HEK293 (cell line): Measurements from ENCODE around the gene STK24.
A peak's percentile ranks its signal among the peaks of the same experiment; 100 is the strongest.

Experiments used
- CTCF ChIA-PET: fragments of 350-600 bp; formaldehyde crosslinking; extraction: SDS; loops from one replicate; lab custom pipeline; 2021; ENCODE audit warnings: antibody characterized with exemption; lab: Yijun Ruan, JAX
- POLR2A ChIA-PET: fragments of 300-600 bp; formaldehyde crosslinking; extraction: SDS; loops from one replicate; lab custom pipeline; 2020; ENCODE audit warnings: antibody characterized with exemption, inconsistent platforms; lab: Yijun Ruan, JAX
- H3K27ac ChIP-seq: fragments of 200-500 bp; sonication (Bioruptor generic); 2 replicates; pipeline ENCODE4 v1.5.1; 2014; ENCODE audit warnings: low read depth, low read length, control low read depth, inconsistent platforms; ENCODE audit errors: extremely low read depth
- H3K36me3 ChIP-seq, 2 experiments: fragments of 200-500 bp in 1 of 2; sonication (Bioruptor generic) in 1 of 2; 1 replicate in 1 of 2; 2 replicates in 1 of 2; pipeline ENCODE4 v1.5.1; 2014 to 2017; ENCODE audit warnings: inconsistent platforms in 2 of 2, low read length in 2 of 2; ENCODE audit not compliant: control insufficient read depth in 2 of 2, insufficient read depth in 1 of 2
- H3K4me1 ChIP-seq: fragments of 200-500 bp; sonication (Bioruptor generic); 2 replicates; pipeline ENCODE4 v1.5.1; 2014; ENCODE audit warnings: mild to moderate bottlenecking, low read length, inconsistent platforms; ENCODE audit not compliant: control insufficient read depth, insufficient read depth
- H3K4me3 ChIP-seq: 2 replicates; pipeline ENCODE4 v1.5.1; 2011; ENCODE audit warnings: low read depth, mild to moderate bottlenecking, control low read depth, low read length, moderate library complexity
- H3K9me3 ChIP-seq: fragments of 200-500 bp; sonication (Bioruptor generic); 2 replicates; pipeline ENCODE4 v1.5.1; 2014; ENCODE audit warnings: low read depth, low read length, inconsistent platforms; ENCODE audit not compliant: control insufficient read depth, insufficient read depth
- OVOL3 ChIP-seq: fragments of 450-650 bp; formaldehyde crosslinking; IDR thresholded peaks from 2 replicates; pipeline ENCODE4 v1.5.1; 2016; ENCODE audit warnings: missing biosample characterization, missing genetic modification characterization
- PRDM1 ChIP-seq: fragments of 450-650 bp; formaldehyde crosslinking; IDR thresholded peaks from 2 replicates; pipeline ENCODE4; 2016; ENCODE audit warnings: missing biosample characterization, missing genetic modification characterization
- ZNF132 ChIP-seq: fragments of 450-650 bp; formaldehyde crosslinking; IDR thresholded peaks from 2 replicates; pipeline ENCODE4 v1.5.1; 2017; ENCODE audit warnings: missing biosample characterization, missing genetic modification characterization, borderline replicate concordance
- ZNF155 ChIP-seq: fragments of 450-650 bp; formaldehyde crosslinking; IDR thresholded peaks from 2 replicates; pipeline ENCODE4 v1.5.1; 2016; ENCODE audit warnings: missing biosample characterization, missing genetic modification characterization
- ZNF292 ChIP-seq: fragments of 450-650 bp; formaldehyde crosslinking; IDR thresholded peaks from 2 replicates; pipeline ENCODE4 v1.5.1; 2016; ENCODE audit warnings: low read depth, missing biosample characterization, missing genetic modification characterization, borderline replicate concordance
- ZNF341 ChIP-seq: fragments of 450-650 bp; formaldehyde crosslinking; IDR thresholded peaks from 2 replicates; pipeline ENCODE4; 2016; ENCODE audit warnings: low read depth, missing biosample characterization, missing genetic modification characterization
- ZNF366 ChIP-seq: fragments of 450-650 bp; formaldehyde crosslinking; conservative IDR thresholded peaks from 2 replicates; pipeline ENCODE4 v1.5.1; 2016; ENCODE audit warnings: missing biosample characterization, missing genetic modification characterization
- ZNF548 ChIP-seq: fragments of 450-650 bp; formaldehyde crosslinking; IDR thresholded peaks from 2 replicates; pipeline ENCODE4 v1.5.1; 2016; ENCODE audit warnings: missing biosample characterization, missing genetic modification characterization
- ZNF600 ChIP-seq: fragments of 450-650 bp; formaldehyde crosslinking; IDR thresholded peaks from 2 replicates; pipeline ENCODE4 v1.5.1; 2016; ENCODE audit warnings: missing biosample characterization, missing genetic modification characterization
- ZNF629 ChIP-seq: fragments of 450-650 bp; formaldehyde crosslinking; IDR thresholded peaks from 2 replicates; pipeline ENCODE4 v1.5.1; 2017; ENCODE audit warnings: missing biosample characterization, missing genetic modification characterization
- ZNF792 ChIP-seq: fragments of 450-650 bp; formaldehyde crosslinking; IDR thresholded peaks from 2 replicates; pipeline ENCODE4 v1.5.1; 2016; ENCODE audit warnings: missing biosample characterization, missing genetic modification characterization
- TF ChIP-seq, protein P1 (sequence below): fragments of 450-650 bp; formaldehyde crosslinking; IDR thresholded peaks from 2 replicates; pipeline ENCODE4 v1.5.1; 2016; ENCODE audit warnings: missing biosample characterization, missing genetic modification characterization
- TF ChIP-seq, protein P2 (sequence below): fragments of 450-650 bp; formaldehyde crosslinking; IDR thresholded peaks from 2 replicates; pipeline ENCODE4 v1.5.1; 2016; ENCODE audit warnings: missing biosample characterization, missing genetic modification characterization, low read depth
- TF ChIP-seq, protein P3 (sequence below): fragments of 450-650 bp; formaldehyde crosslinking; IDR thresholded peaks from 2 replicates; pipeline ENCODE4 v1.5.1; 2016; ENCODE audit warnings: missing biosample characterization, missing genetic modification characterization
- TF ChIP-seq, protein P4 (sequence below): fragments of 450-650 bp; formaldehyde crosslinking; IDR thresholded peaks from 2 replicates; pipeline ENCODE4 v1.5.1; 2016; ENCODE audit warnings: missing biosample characterization, missing genetic modification characterization
- TF ChIP-seq, protein P5 (sequence below): fragments of 450-650 bp; formaldehyde crosslinking; IDR thresholded peaks from 2 replicates; pipeline ENCODE4 v1.5.1; 2016; ENCODE audit warnings: missing biosample characterization, missing genetic modification characterization

STK24 gene

DNA sequence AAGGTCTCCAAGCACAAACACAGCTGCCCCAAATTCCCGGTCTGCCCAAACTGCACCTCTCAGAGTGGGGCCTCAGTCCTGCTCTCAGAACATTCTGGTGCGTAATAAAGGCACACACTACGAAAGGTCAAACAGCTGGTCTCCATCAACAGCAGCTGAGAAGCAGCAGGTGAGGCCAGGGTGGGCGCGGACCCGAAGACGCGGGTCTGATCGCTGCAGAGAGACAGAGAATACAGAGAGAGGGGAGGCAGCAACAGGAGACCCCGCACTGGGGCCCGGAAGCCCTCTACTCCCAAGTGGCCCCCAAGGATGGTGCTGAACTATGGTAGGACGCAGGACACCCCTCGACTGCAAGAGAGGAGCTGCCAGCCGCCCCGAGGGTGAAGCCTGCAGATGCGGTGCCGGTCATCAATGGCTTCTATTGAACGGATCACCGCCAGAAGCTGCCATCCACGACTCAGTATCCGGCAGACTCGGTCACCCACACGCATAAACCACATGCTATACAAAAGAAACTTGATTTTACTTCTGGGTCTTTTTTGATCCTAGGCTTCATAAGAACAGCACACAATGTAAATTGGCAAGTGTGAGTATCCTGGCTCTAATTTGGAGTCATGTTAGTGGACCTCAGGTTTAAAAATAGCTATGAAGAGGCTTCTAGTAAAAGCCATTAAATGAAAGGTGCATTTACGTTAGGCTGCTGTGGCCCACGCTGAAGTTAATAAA, 33.4 kb downstream of the STK24 start (continued):
- TF ChIP-seq ZNF155 (tag by site-specific recombination) (no peak), ZNF792 (no peak)
- TF ChIP-seq, protein P1, sequence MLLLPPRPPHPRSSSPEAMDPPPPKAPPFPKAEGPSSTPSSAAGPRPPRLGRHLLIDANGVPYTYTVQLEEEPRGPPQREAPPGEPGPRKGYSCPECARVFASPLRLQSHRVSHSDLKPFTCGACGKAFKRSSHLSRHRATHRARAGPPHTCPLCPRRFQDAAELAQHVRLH (tag by site-specific recombination), result no peak
- TF ChIP-seq, all 188 proteins: peak for 0

DNA sequence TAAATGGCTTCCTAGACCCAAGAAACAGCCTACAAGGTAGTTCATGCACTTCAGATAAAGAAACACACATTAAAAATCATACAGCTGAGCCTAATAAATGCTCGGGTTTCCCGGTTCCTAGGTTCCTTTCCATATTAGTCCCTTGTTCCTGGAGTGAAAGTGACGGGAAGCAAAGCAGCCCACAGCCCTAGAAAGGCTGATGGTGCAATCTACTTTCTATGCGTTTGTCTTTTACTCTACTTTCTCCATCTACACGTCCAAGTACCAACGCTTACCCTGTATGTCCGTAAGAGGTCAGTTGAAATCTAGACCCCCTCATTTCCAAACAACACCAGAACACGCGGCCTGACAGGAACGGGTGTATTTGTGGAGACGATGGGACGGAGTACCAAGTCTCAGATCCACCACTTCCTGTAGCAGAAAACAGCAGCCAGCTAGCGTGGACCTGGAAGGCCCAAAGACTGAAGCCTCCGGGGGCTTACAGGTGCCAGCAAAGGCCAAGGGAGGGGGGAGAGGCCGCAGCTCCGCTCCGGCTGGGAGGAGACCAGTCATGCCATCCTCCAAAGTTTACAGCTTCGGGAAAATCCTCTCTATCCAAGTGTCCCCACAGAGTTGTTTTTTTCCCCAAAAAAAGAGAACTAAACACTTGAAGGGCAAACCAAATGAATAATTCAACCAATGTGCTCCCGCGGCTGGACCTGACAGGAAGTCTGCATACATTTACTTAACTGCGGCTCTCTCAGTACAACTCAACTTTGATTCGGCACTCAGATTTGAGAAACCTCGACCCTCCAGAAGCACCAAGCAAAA, 34.1 kb downstream of the STK24 start:
- H3K4me3 ChIP-seq, result no peak overlapping the region
- TF ChIP-seq PRDM1, result peak; percentile 82
- TF ChIP-seq, protein P2, sequence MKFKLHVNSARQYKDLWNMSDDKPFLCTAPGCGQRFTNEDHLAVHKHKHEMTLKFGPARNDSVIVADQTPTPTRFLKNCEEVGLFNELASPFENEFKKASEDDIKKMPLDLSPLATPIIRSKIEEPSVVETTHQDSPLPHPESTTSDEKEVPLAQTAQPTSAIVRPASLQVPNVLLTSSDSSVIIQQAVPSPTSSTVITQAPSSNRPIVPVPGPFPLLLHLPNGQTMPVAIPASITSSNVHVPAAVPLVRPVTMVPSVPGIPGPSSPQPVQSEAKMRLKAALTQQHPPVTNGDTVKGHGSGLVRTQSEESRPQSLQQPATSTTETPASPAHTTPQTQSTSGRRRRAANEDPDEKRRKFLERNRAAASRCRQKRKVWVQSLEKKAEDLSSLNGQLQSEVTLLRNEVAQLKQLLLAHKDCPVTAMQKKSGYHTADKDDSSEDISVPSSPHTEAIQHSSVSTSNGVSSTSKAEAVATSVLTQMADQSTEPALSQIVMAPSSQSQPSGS, result no peak
- H3K36me3 ChIP-seq, result no peaks in the 10 kb centered on the region
- H3K4me1 ChIP-seq, result peaks cover 5% of the 10 kb centered on the region
- no peak overlapping the region for H3K27ac ChIP-seq
- H3K9me3 ChIP-seq, result no peaks in the 10 kb centered on the region
- CTCF ChIA-PET, result interaction anchor here (0.6 kb wide), 1 partner anchor 43 kb away, joined by 7 read pairs; no protein-coding TSS in a partner anchor
- POLR2A ChIA-PET, result no interaction called here

DNA sequence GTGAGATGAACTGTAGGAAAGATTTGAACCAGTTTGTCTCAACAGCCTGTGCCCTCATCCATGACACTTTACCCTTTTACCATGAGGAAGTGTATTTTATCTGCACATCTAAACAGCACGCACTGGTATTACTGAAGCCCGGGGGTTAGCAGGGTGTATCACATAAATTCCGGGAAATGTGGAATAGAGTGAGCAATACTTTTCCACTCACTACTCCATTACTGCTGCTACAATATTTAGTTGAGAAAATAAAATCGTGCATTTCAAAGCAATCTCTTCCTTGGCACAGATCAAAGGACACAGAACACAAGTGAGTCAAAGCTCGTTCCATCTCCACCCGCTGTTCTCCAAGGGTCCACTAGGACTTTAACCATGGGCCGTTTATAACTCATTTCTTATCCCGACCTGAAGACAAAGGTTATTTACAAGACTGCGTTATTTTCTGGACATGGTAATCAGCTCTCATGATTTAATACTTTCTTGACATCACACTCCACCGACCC, 35.2 kb downstream of the STK24 start:
- ChIA-PET POLR2A (no interaction called here), CTCF (no interaction called here)

DNA sequence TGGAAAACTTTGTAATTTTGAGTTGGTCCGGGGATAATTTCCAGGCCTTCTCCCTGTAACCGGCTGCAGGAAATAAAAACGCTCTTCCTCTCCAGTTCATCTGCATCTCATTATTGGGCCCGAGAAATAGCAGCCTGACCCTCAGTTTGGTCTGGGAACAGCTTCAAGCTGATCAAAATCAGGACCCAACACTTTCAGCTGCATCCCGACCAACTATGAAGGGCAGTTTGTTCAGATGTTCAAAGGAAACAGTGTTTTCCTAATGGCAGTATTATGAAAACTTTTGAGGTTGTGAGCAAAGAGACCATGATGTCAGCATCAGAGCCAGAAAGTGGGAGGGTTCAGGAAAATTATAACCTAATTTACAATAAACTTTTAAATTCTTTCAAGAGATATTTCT, 35.7 kb downstream of the STK24 start:
- POLR2A ChIA-PET, result no interaction called here
- CTCF ChIA-PET, result interaction anchor here (1.0 to 1.8 kb wide), 2 partner anchors 12 to 299 kb away, joined by 3 to 5 read pairs; no protein-coding TSS in a partner anchor
- TF ChIP-seq, protein P3, sequence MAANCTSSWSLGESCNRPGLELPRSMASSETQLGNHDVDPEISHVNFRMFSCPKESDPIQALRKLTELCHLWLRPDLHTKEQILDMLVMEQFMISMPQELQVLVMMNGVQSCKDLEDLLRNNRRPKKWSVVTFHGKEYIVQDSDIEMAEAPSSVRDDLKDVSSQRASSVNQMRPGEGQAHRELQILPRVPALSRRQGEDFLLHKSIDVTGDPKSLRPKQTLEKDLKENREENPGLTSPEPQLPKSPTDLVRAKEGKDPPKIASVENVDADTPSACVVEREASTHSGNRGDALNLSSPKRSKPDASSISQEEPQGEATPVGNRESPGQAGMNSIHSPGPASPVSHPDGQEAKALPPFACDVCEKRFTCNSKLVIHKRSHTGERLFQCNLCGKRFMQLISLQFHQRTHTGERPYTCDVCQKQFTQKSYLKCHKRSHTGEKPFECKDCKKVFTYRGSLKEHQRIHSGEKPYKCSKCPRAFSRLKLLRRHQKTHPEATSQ (tag by site-specific recombination), result no peak
- TF ChIP-seq OVOL3 (tag by site-specific recombination) (no peak), ZNF366 (tag by site-specific recombination) (no peak), ZNF548 (tag by site-specific recombination) (no peak), ZNF600 (no peak), ZNF292 (tag by site-specific recombination) (no peak)
- TF ChIP-seq, protein P4, sequence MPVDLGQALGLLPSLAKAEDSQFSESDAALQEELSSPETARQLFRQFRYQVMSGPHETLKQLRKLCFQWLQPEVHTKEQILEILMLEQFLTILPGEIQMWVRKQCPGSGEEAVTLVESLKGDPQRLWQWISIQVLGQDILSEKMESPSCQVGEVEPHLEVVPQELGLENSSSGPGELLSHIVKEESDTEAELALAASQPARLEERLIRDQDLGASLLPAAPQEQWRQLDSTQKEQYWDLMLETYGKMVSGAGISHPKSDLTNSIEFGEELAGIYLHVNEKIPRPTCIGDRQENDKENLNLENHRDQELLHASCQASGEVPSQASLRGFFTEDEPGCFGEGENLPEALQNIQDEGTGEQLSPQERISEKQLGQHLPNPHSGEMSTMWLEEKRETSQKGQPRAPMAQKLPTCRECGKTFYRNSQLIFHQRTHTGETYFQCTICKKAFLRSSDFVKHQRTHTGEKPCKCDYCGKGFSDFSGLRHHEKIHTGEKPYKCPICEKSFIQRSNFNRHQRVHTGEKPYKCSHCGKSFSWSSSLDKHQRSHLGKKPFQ (tag by site-specific recombination), result no peak

More for the DNA sequence above, 35.2 kb downstream of the STK24 start:
- no peaks in the 10 kb centered on the region for H3K9me3 ChIP-seq
- no peak overlapping the region for H3K27ac ChIP-seq
- H3K4me1 ChIP-seq, result peaks cover 5% of the 10 kb centered on the region
- TF ChIP-seq, protein P5, sequence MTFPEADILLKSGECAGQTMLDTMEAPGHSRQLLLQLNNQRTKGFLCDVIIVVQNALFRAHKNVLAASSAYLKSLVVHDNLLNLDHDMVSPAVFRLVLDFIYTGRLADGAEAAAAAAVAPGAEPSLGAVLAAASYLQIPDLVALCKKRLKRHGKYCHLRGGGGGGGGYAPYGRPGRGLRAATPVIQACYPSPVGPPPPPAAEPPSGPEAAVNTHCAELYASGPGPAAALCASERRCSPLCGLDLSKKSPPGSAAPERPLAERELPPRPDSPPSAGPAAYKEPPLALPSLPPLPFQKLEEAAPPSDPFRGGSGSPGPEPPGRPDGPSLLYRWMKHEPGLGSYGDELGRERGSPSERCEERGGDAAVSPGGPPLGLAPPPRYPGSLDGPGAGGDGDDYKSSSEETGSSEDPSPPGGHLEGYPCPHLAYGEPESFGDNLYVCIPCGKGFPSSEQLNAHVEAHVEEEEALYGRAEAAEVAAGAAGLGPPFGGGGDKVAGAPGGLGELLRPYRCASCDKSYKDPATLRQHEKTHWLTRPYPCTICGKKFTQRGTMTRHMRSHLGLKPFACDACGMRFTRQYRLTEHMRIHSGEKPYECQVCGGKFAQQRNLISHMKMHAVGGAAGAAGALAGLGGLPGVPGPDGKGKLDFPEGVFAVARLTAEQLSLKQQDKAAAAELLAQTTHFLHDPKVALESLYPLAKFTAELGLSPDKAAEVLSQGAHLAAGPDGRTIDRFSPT (tag by site-specific recombination), result no peak
- TF ChIP-seq ZNF132 (tag by site-specific recombination) (no peak), ZNF629 (tag by site-specific recombination) (0 out of 2 replicates have a peak, but pooled peaks have one; percentile 9), ZNF341 (tag by site-specific recombination) (0 out of 2 replicates have a peak, but pooled peaks have one; percentile 23)
- H3K36me3 ChIP-seq, result no peaks in the 10 kb centered on the region
- H3K4me3 ChIP-seq, result no peak overlapping the region

More for the DNA sequence above, 35.7 kb downstream of the STK24 start:
- Histone ChIP-seq H3K4me1 (peaks cover 5% of the 10 kb centered on the region), H3K36me3 (no peaks in the 10 kb centered on the region), H3K9me3 (no peaks in the 10 kb centered on the region), H3K27ac (no peak overlapping the region), H3K4me3 (no peak overlapping the region)
